AG09309 (cell line): ENCODE data around the gene LDB3.
"Not testable (repeated sequence)": the region's sequence is repeated elsewhere in the genome, so short reads cannot be mapped to it uniquely, and the experiment has no call there.

Experiments
- DNase-seq: peaks from one replicate; pipeline ENCODE4 v3.0.0-alpha.2; 2010; ENCODE audit warnings: low read depth
- H3K4me3 ChIP-seq: 2 replicates; pipeline ENCODE4 v1.5.1; 2011; ENCODE audit warnings: mild to moderate bottlenecking, low read depth, low read length, moderate library complexity; ENCODE audit not compliant: control insufficient read depth
- TF ChIP-seq, protein P1 (sequence below): IDR thresholded peaks from 2 replicates; pipeline ENCODE4 v1.5.1; 2011; ENCODE audit warnings: mild to moderate bottlenecking, low read depth, low read length, inconsistent platforms; ENCODE audit not compliant: insufficient read depth, control insufficient read depth; ENCODE audit errors: missing control alignments

LDB3 gene

GRCh38 chr10:86729677-86730076, 61.4 kb downstream of the LDB3 start:
- H3K4me3 ChIP-seq, result no peak overlapping the region
- TF ChIP-seq, protein P1, sequence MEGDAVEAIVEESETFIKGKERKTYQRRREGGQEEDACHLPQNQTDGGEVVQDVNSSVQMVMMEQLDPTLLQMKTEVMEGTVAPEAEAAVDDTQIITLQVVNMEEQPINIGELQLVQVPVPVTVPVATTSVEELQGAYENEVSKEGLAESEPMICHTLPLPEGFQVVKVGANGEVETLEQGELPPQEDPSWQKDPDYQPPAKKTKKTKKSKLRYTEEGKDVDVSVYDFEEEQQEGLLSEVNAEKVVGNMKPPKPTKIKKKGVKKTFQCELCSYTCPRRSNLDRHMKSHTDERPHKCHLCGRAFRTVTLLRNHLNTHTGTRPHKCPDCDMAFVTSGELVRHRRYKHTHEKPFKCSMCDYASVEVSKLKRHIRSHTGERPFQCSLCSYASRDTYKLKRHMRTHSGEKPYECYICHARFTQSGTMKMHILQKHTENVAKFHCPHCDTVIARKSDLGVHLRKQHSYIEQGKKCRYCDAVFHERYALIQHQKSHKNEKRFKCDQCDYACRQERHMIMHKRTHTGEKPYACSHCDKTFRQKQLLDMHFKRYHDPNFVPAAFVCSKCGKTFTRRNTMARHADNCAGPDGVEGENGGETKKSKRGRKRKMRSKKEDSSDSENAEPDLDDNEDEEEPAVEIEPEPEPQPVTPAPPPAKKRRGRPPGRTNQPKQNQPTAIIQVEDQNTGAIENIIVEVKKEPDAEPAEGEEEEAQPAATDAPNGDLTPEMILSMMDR, result no peak
- DNase-seq, result no peak

DNA sequence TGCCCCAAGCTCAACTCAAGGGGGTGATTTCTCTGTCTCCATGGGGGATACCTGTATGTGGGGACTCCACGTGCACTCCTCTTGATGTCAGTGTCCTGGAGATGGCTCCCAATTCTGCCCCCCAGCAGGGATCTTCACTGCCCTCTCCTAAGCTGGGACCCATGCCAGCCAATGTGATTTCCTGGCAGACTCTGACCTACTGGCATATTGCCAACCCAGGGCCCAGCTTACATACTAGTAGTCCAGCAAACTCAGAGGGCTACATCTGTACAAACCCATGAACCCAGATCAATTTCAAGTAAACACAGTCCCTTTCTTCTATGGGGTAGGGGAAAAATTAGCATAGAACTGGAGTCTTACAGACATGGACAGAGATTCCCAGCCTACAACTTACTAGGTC, 61.9 kb downstream of the LDB3 start:
- no peak for DNase-seq
- H3K4me3 ChIP-seq, result no peak overlapping the region
- TF ChIP-seq, protein P1, result no peak

DNA sequence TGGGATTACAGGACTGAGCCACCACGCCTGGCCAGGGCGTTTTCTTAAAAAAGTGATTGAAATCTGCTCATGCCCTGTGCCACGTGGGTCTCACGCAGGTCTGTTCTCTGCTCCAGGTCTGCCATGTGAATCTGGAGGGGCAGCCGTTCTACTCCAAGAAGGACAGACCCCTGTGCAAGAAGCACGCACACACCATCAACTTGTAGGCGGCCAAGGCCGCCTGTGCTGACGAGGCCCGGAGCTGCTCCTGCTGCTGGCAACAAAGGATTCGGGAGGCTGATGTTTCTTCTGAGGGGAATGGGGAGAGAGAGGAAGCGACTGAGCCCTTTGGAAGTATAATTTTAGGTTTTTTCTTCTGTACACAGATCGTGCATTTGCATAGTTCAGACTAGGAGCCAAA, 64.5 kb downstream of the LDB3 start:
- no peak for DNase-seq
- H3K4me3 ChIP-seq, result no peak overlapping the region
- TF ChIP-seq, protein P1, result no peak

DNA sequence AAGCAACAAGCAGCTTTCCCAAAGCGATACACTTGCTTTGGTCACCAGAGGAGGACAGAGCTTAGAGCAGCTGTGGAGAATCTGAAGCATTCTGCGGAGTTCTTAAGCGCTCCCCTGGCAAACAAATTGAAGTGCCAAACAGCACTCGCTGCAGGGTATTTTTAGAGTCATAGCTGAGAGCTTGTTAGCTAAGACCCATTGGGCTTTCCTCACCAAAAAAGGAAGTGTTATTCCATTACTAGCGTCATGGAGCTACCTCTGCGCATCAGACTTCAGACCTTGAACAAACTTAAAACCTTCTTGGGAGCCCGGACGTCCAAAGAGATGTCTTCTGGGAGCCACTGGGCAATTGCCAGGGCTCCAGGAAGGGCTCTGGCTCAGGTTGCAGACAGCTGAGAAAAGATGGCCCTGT, 65.0 kb downstream of the LDB3 start:
- DNase-seq, result no peak
- TF ChIP-seq, protein P1, result no peak

DNA sequence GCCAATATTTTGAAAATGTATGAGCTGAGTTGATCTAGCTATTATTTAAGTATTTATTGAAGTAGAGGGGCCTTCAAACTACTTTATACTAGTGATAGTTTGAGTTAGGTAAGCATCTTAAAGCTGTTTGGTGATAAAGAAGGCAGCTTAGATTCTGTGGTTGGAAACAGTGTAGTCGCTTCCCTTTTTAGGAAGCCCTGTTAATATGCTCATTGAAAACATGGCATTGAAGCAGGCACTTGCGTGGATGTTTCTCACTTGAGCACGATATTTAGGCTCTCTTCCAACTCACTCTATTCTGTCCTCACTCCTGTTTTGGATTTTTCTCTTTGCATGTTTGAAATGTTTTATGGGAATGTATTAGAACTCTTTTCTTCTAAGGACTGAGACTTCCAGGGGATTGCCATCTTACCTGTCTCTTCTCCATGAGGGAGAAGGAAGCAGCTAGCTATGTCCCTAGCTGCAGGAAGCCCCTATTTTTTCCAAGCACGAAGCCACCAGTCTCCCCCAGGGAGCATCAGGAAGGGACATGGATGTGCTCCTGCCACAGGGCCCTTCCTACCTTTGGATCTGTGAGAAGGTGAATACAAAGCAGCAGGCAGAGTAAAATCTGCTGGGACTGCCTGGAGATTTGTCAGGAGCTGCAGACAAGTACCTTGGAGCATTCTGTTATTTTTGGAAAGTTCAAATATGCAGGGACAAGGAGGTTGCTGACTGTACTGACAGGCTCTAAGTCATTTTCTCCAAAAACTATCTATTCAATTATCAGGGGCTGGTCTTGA, 66.1 kb downstream of the LDB3 start:
- TF ChIP-seq, protein P1, result no peak
- H3K4me3 ChIP-seq, result no peak overlapping the region
- no peak for DNase-seq

More for the DNA sequence above, 65.0 kb downstream of the LDB3 start:
- H3K4me3 ChIP-seq, result no peak overlapping the region

- DNase-seq, H3K4me3 ChIP-seq: not testable (repeated sequence)
Observed at GRCh38 chr10:86735278-86735677, 67.0 kb downstream of the LDB3 start.

DNA sequence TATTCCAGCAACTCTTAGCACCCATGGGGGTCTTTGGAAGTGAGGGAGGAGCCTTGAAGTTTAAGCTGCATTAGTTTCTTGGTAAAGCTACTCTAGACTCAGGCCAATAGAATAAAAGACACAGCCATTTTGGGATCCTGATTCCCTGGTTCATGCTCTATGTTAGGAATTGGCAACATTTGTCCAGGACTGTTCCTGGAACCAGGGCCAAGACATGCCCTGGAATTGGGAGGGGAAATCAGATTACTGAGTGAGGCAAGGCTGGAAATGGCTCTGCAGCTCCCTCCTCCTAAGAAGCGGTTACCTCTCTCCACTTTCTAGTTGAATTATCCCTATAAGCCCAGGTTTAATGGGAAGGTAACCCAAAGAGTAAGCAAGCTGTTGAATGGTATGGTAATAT, 73.9 kb downstream of the LDB3 start:
- H3K4me3 ChIP-seq, result no peak overlapping the region
- TF ChIP-seq, protein P1, result no peak
- no peak for DNase-seq
